ENCODE measurements around the gene C11orf98. TPM values are rescaled to one million over a fixed set of nuclear protein-coding genes. Genes with fewer than 3 reads are reported as not detected.
"Not testable (repeated sequence)": the region's sequence is repeated elsewhere in the genome, so short reads cannot be mapped to it uniquely, and the experiment has no call there.

Gene C11orf98
- total RNA-seq = 99.6 and 105 TPM in 2 replicates

DNA sequence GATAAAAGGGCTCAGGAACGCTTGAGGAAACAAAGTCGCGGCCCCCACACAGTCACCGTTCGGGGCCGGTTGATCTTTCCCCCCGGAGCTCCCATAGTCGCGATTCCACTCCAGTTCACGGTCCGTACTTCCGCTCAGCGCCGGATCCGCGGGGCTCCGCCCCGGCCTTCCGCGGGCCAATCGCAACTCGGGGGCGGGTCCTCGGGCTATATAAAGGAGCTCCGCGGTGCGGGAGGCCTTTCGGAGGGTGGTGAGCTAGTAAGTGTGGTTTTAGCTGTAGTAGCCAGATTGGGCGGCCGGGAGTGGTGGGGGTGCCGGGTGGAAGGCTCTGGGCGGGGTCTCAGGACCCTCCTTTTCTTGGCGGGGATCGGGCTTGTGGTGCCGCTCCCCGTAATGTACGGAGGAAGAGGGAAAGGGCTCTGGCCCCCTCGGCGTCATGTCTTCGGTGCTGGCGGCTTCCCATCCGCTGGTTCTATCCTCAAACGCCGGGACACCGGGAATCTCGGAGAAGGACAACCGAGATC is at the start of gene C11orf98, which contains the start of gene CSKMT:
Gene C11orf98, minus strand, starts transcription at position 136 of the 524 bp plus-strand sequence. Its CDS starts 41 bp downstream, at position 95.
Gene CSKMT, plus strand, starts transcription at position 238 of the 524 bp plus-strand sequence. CDS start 568 bp downstream, outside the sequence.
- intact Hi-C loops (cut with micrococcal nuclease) = loop anchor here (1.0 to 2.0 kb wide), 7 partner anchors 14 to 74 kb away; partner anchors contain the start of genes EML3, GANAB, HNRNPUL2 and MTA2

DNA sequence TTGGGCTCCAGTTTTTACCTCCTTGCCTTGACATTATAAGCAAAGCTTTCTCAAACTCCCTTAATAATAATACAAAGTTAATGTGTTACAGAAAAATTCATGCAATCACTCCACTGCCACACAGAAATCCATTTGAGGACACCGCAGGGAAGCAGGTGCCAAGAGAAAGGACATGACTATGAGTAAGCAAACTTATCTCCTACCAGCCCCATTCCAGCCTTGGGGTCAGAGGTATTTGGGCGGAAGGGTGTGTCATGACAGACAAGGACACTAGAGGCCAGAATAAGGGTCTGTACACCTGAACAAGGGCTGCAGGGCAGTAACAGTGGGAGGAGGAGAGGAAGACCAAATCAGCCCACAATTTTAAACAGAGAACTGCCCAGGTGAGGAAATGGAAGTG is 48.3 kb upstream of the C11orf98 start:
- intact Hi-C loops (cut with micrococcal nuclease) = no loop called here

DNA sequence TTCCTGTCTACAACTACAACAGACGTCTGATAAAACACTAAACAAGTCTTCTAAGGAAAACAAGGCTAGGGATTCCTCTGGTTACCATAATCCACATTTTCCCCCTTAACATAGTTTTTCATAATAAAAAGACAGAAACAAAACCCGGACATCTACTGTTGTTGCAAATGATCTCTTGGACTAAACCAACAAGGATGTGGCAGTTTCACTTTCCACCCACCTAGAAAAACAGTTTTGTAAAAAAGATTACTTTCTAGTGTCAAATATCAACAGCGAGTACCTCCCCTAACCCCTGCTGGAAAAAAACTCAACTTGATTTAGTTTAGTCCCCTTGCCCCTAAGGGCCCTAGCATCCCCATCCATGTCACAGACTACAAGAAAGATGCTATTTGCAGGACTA is 47.9 kb upstream of the C11orf98 start:
- intact Hi-C loops (cut with micrococcal nuclease) = no loop called here

DNA sequence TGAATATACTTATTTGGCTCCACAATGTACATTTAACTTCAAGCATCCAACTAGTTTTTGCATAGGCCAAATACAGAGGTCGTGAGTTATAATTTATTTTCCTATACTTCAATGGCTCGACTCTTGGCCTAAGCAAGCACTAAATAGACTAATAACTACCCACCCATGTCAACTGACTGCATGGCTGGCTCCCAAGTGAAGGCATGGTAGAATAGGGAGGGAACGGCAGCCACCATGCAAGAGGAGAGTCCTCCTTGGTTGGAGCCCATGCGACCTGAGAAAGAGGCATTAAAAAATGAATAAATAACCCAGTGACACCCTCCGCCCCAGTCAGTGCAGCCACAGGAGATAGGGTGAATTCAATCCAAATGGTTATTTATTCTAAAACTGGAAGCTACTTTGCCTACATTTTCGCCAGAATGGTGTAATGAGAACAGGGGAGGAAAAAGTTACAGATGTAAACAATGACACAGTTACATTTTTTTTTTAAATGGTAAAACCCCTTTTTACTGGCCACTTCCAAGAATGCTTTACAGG is 47.3 kb upstream of the C11orf98 start:
- intact Hi-C loops (cut with micrococcal nuclease) = no loop called here

DNA sequence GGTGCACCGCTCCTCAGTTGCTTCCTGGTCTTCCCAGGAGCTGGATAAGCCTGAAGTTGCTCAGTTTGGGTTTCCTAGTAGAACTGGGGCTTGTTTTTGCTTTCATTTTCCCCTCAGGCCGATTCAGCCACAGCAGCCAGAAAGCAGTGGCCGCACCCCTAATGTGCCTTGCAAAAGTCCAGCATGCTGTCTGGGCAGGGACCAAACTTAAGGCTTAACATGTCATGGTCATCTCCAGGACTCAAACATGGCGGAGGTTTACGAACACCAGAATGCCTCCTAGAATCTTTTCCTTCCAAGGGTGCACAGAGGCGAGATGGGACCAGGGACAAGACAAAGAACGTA is 45.0 kb upstream of the C11orf98 start:
- intact Hi-C loops (cut with micrococcal nuclease) = no loop called here

DNA sequence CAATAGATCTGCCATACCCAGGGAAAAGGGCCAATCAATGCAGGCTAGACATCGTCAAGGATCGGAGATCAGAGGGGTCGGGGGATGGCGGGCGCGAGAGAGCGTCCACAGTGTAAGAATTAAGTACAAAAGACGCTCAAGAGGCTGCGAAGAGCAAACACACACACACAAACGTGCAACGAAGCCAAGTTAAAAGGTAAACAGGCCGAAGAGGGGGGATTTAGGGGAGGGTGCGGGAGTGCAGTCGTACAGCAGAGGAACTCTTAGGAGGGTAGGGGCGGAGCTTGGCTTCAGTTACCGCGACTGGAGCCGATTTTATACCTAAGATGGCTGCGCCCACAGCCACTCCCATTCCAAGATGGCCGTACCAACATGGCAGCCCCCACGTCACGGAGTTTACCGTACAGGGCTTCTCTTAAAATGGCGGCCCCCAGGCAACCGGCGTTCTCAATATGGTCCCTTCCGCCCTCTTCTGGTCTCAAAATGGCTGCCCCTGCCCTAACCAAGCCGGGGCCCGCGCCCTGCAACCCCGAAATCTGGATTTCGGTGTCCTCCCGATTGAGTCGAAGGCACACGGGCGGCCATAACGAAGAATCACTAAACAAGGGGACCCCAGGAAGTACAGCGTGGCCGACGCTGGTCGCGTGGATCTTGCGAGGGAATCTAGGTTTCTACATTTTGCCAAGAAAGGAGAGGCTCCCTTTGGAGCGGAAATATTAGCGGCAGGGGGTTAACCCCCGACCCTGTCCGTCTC is 44.4 kb upstream of the C11orf98 start:
- intact Hi-C loops (cut with micrococcal nuclease) = loop anchor here (1.0 to 5.0 kb wide), 8 partner anchors 18 to 172 kb away; partner anchors contain the start of genes GANAB, HNRNPUL2, LBHD1 and STX5

DNA sequence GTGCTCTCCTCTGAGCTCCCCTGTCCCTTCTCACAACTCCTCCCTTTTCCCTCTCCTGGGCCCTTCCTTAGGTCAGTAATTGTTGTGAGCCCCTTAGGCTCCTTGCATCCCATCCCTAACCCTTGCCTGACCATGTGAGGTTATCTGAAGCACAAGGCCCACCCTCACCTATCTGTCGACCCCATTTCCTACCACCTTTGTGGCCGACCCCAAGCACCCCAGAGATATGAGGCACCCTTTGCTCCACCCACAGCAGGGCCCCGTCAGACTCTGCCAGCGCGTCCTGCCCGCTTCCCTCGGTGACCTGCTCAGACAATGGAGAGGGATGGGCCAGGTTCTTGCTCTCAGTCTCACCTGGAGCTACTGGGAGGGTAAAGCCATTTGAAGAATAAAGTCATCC is 43.8 kb upstream of the C11orf98 start:
- intact Hi-C loops (cut with micrococcal nuclease) = loop anchor here (1.0 to 5.0 kb wide), 8 partner anchors 19 to 173 kb away; partner anchors contain the start of genes GANAB, HNRNPUL2, LBHD1 and STX5

DNA sequence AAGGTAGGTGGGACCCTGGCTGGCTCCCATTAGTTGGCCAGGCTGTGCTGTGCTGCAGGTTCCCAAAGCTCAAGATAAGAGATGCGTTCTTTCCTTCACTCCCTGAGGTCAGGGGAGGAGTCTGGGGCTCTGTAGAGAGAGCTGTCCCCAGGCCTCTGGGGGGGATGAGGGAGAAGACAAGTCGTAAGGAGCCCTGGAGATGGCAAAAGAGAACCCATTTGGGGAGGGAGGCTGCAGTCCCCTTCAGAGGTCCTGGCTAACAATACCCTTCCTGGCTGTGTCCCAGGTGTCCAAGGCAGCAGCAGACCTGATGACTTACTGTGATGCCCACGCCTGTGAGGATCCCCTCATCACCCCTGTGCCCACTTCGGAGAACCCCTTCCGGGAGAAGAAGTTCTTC is 43.4 kb upstream of the C11orf98 start:
- intact Hi-C loops (cut with micrococcal nuclease) = loop anchor here (2.0 to 5.0 kb wide), 4 partner anchors 36 to 124 kb away; partner anchors contain the start of genes GANAB, LBHD1, STX5 and TEX54

DNA sequence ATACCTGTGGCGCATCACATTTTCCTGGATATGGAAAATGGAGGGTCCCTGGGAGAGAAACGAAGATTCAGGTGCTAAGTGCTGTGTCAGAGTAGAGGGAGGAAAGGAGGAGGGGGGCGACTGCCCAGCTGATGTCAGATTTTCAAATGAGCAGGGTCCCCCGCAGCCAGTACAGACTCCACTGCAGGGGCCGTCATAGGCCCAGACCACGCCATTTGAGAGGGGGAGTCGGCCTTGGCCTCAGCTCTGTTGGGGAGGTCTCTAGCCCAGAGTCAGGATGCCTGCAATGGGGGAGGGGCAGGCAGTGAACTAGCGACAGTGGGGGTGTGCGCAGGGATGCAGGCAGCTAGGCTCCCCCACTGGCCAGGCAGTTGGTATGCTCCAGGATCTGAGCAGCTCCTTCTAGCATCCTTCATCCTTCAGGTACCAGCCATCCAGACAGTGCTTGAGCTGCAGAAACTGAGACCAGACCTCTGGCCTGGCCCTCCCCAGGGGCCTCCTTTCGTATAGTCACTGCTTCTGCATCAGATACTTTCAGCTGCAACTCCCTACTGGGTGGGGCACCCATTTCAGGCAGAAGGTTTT is 42.4 kb upstream of the C11orf98 start, which contains the start of the genes BSCL2 and GNG3:
Gene BSCL2, minus strand, starts transcription at position 148 of the 585 bp plus-strand sequence. CDS start 229 bp downstream, outside the sequence.
Gene GNG3, plus strand, starts transcription at position 400 of the 585 bp plus-strand sequence. CDS start 620 bp downstream, outside the sequence.
- intact Hi-C loops (cut with micrococcal nuclease) = loop anchor here (5.0 kb wide), 3 partner anchors 35 to 125 kb away; partner anchors contain the start of genes LBHD1, STX5, TEX54 and TUT1

DNA sequence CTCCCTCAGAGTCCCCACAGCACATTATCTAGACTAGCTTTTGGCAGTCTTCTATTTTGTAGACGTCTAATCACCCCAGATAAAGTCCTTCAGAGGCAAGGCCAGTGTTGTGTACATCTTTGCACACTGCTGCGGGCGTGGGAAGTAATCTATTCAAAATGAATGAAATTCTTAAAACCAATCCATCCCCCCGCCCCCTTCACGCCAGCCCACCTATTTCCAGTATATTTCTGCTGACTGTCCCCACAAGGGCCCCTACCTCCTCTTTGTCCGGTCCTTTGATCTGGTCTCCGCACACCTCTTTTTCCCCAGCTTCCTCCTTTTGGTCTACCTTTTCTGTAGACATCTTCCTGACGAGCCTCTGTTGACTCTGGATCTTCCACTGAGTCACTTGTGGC is 41.8 kb upstream of the C11orf98 start:
- intact Hi-C loops (cut with micrococcal nuclease) = loop anchor here (5.0 kb wide), 3 partner anchors 35 to 125 kb away; partner anchors contain the start of genes LBHD1, STX5, TEX54 and TUT1

DNA sequence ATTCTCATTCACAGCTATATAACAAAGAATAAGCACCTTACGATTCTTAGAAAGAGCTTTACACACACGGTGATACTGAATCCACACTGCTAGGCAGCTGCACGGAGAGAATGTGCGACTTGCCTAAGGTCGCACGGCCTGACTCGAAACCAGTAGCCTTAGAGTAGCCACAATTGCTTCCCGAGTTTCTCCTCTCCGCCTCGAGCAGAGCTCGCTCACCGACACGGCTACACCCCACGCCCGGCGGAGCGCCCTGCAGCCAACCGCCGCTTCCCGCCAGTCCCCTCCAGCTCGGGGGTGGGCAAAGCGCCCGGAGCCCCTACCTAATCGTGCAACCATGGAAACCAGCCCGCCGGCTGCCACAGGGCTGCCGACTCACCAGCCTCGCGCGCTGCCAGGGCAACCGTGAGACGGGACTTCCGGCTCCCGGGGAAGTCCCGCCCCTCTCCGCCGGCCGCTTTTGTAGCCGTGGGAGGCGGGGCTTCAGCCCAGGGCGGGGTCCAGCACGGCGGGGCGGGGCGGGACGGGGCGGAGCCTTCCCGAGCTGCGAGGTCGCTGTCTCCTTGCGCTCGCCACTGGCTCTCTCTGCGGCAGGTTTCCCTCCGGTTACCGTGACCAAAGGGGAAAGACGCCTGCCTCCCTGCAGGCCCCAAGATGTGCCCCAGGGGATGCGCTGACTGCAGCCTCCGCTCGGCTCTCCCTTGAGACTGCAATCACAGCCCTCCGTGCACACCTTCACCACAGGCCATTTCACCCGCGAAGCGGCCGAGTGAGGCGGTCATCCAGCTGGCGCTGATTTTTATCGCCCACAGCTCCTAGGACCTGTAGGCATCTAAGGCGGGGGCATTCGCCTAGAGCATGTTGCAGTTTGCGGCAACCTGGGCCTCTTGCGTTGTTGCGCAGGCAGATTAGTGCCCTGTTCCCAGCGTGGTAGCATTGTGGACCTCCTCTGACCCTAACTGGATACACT is 41.2 kb upstream of the C11orf98 start:
- intact Hi-C loops (cut with micrococcal nuclease) = loop anchor here (5.0 kb wide), 3 partner anchors 34 to 126 kb away; partner anchors contain the start of genes LBHD1, STX5, TEX54 and TUT1

DNA sequence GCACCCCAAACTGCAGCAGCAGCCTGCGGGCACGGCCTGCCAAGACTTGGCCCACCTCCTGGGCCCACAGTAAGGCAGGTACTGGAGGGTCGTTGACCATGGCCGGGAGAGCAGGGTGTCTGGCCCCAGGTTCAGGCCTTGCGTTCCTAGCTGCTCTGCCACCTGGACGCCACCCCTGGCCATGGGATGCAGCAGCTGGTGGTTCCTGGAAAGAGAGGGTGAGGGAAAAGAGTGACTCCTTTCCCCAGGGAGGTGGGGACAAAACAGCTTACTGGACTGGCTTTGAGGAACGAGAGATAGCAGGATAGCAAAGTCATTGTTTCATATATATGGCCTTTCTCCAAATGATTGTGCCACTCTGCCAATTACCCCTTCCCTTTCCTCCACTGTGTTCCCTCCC is 40.4 kb upstream of the C11orf98 start:
- intact Hi-C loops (cut with micrococcal nuclease) = loop anchor here (5.0 kb wide), 3 partner anchors 33 to 127 kb away; partner anchors contain the start of genes LBHD1, STX5, TEX54 and TUT1

DNA sequence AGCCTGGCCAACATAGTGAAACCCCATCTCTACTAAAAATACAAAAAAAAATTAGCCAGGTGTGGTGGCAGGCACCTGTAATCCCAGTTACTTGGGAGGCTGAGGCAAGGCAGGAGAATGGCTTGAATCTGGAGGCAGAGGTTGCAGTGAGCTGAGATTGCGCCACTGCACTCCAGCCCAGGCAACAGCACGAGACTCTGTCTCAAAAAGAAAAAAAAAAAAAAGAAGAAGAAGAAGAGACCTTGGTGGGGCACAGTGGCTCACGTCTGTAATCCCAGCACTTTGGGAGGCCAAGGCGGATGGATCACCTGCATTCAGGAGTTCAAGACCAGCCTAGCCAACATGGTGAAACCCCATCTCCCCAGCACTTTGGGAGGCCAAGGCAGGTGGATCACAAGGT is 38.9 kb upstream of the C11orf98 start:
- intact Hi-C loops (cut with micrococcal nuclease) = not testable (repeated sequence)

DNA sequence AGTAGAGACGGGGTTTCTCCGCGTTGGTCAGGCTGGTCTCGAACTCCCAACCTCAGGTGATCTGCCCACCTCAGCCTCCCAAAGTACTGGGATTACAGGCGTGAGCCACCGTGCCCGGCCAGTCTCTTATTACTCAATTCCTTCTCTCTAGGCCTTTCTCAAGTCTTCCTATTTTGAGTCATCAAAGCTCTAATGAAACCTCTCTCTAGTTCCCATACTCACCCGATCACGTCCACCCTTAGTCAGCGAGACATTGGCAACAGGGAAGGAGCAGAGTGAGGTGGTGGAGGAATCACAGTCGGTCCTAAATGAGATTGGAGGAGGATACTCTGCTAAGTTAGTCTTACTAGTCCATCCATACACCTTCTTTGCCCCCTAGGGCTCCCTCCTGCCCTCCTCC is 37.2 kb upstream of the C11orf98 start:
- intact Hi-C loops (cut with micrococcal nuclease) = no loop called here

DNA sequence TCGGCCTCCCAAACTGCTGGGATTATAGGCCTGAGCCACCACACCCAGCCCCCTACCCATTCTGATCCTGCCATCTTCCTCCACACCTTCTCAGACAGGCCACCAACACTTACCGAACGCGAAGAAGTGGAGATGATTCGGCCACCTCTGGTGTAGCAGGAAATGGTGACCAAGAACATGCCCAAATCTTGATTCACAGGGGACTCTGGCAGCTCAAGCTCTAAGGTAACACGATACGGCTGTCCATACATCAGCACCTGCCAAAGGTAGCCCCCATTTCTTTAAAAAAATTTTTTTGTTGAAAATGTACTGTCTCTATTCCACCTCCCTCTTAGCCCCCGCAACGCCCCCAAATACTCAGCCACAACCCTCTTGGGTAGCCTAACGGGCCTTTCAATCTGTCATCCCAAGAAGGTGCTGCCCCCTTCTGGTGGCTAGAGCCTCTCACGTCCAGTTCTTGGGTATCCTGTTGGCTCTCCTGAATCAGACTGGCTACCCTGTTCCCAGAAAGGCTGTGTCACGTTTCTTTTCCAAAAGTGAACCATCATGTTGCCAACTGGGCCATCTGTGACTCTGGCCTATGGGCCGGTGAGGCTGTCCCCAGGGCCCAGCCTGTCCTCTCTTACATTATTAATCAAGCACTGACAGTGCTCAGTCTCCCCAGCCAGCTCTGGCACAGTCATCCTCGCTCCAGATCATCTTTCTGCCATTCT is 29.6 kb upstream of the C11orf98 start:
- intact Hi-C loops (cut with micrococcal nuclease) = loop anchor here (1.0 to 2.0 kb wide), 3 partner anchors 13 to 314 kb away; no protein-coding TSS in a partner anchor

DNA sequence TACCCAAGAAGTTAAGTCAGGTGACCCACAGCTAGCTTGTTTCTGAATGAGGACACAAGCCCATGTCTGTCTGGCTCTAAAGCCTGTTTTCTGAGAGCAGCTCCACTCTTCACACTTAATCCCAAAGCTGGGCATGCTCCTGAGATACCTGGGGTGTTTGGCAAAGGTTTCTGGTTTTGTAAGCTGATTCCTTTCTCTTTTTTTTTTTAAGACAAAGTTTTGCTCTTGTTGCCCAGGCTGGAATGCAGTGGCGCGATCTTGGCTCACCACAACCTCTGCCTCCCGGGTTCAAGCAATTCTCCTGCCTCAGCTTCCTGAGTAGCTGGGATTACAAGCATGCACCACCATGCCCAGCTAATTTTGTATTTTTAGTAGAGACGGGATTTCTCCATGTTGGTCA is 28.6 kb upstream of the C11orf98 start:
- intact Hi-C loops (cut with micrococcal nuclease) = loop anchor here (1.0 to 2.0 kb wide), 3 partner anchors 12 to 313 kb away; no protein-coding TSS in a partner anchor

DNA sequence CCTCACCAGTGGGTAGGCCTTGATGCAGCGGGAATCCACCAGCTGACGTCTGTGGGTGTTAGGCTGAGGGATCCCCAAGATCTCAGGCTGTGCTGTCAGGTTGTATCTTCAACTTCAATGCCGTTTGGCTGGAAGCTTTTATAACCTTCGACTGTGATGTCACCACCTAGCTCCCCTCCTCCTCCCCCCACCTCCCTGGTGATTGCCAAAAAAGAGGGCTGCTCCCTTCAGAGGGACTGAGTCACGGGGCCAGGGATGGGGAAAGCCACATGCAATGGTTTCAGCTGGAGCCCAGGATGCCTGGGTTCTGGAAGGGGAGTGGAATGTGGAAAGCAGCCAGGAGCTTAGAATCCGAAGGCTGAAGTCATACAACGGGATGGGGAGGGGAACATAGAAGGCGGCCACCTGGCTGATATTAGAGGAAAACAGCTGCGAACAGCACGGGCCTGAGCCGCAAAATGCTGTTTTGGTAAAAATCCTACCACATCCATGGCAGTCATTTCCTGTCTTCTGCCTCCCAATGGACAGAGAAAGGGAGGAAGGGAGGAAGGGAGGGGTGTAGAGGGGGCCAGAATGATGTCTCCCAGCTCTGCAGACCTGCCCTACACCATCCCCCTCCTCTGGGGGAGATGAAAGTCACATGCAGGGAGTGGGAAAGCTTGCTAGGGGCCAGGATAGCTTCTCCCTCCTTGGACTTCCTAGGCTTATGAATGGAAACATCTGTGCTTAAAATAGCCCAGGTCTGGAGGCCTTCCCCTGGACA is 24.6 kb upstream of the C11orf98 start, which contains the start of gene LRRN4CL:
Gene LRRN4CL, minus strand, starts transcription at position 110 of the 763 bp plus-strand sequence. CDS start 1,022 bp downstream, outside the sequence.
- intact Hi-C loops (cut with micrococcal nuclease) = no loop called here

DNA sequence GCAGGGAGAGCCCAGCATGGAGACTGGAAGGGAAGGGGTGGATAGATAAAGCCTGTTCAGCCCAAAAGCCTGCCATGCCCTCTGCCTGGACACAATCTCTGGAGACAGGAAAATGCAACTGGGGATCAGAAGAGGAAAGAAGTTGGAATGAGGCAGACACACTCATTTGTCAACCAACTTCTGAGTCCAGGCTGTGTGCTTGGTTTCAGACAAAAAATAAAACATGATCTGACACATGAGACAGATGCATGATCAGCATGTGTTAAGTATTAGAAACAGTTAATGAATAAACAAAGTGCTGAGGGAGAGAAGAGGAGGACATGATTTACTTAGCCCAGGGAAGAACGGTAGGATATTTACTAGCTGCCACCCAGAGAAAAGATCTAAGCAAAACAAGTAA is 23.5 kb upstream of the C11orf98 start:
- intact Hi-C loops (cut with micrococcal nuclease) = no loop called here

Measured in T-helper 2 cell treated with Interferon-gamma antibody and Interleukin-4, amounts not matched to agents 100 ng/mL and 5 ng/mL, for 36 hours (primary cell).